Measurements from ENCODE around the gene TEKT2. TPM values are rescaled to one million over a fixed set of nuclear protein-coding genes. Genes with fewer than 3 reads are reported as not detected.

Gene TEKT2
- total RNA-seq, 2 experiments from 2014 or later, result not detected

GRCh38 chr1:36088577-36089392 is 4.9 kb downstream of the TEKT2 start, which contains the start of gene ADPRS:
TSS of gene ADPRS (plus strand) at chr1:36088892. CDS start at chr1:36088905, 13 bp downstream.
- Mint-ChIP-seq H3K36me3 (ENCODE audit: low read depth) (peaks cover 37% of the 10 kb centered on the region), H3K9me3 (ENCODE audit: insufficient read depth) (no peaks in the 10 kb centered on the region), H3K27ac (peak within 1 kb of the TSS; percentile 89), H3K4me1 (ENCODE audit: low read depth) (peaks cover 24% of the 10 kb centered on the region), H3K27me3 (ENCODE audit: low read depth) (peaks cover 8% of the 10 kb centered on the region), H3K4me3 (peak within 1 kb of the TSS; percentile 85)
- peak; percentile 93 for DNase-seq
- peak; percentile 89 for ATAC-seq
- ChIA-PET POLR2A (interaction anchor here (0.6 kb wide), 2 partner anchors 8 to 609 kb away, joined by 3 read pairs; no protein-coding TSS in a partner anchor), CTCF (interaction anchor here (2.0 kb wide), 1 partner anchor 46 kb away, joined by 7 read pairs; no protein-coding TSS in a partner anchor)

- peak; percentile 41 for DNase-seq
- Mint-ChIP-seq H3K36me3 (ENCODE audit: low read depth) (peaks cover 39% of the 10 kb centered on the region), H3K27me3 (ENCODE audit: low read depth) (peaks cover 4% of the 10 kb centered on the region), H3K4me1 (ENCODE audit: low read depth) (peaks cover 22% of the 10 kb centered on the region), H3K27ac (peak overlapping the region; percentile 89), H3K9me3 (ENCODE audit: insufficient read depth) (no peaks in the 10 kb centered on the region), H3K4me3 (peak overlapping the region; percentile 85)
- CTCF ChIA-PET, result interaction anchor here (2.0 kb wide), 1 partner anchor 45 kb away, joined by 7 read pairs; no protein-coding TSS in a partner anchor
- no peak for ATAC-seq
- POLR2A ChIA-PET, result interaction anchor here (0.6 kb wide), 2 partner anchors 8 to 610 kb away, joined by 3 read pairs; no protein-coding TSS in a partner anchor
Observed at GRCh38 chr1:36089393-36090121, 5.7 kb downstream of the TEKT2 start.

- ChIA-PET POLR2A (interaction anchor here (0.6 to 0.8 kb wide), 2 partner anchors 61 to 130 kb away, joined by 3 read pairs; no protein-coding TSS in a partner anchor), CTCF (interaction anchor here (0.6 kb wide), 1 partner anchor 44 kb away, joined by 3 read pairs; no protein-coding TSS in a partner anchor)
- Mint-ChIP-seq H3K9me3 (ENCODE audit: insufficient read depth) (no peaks in the 10 kb centered on the region), H3K27me3 (ENCODE audit: low read depth) (no peaks in the 10 kb centered on the region), H3K4me3 (no peak overlapping the region), H3K27ac (peak overlapping the region; percentile 15), H3K36me3 (ENCODE audit: low read depth) (peaks cover 39% of the 10 kb centered on the region), H3K4me1 (ENCODE audit: low read depth) (peaks cover 21% of the 10 kb centered on the region)
- ATAC-seq, result no peak
- no peak for DNase-seq
Observed at GRCh38 chr1:36091141-36091540, 7.2 kb downstream of the TEKT2 start.

GRCh38 chr1:36091698-36092097 is 7.8 kb downstream of the TEKT2 start:
- POLR2A ChIA-PET, result interaction anchor here (0.6 to 0.8 kb wide), 2 partner anchors 18 to 60 kb away, joined by 3 read pairs; no protein-coding TSS in a partner anchor
- Mint-ChIP-seq H3K27me3 (ENCODE audit: low read depth) (no peaks in the 10 kb centered on the region), H3K4me3 (no peak overlapping the region), H3K36me3 (ENCODE audit: low read depth) (peaks cover 39% of the 10 kb centered on the region), H3K4me1 (ENCODE audit: low read depth) (peaks cover 21% of the 10 kb centered on the region), H3K27ac (peak overlapping the region; percentile 15), H3K9me3 (ENCODE audit: insufficient read depth) (no peaks in the 10 kb centered on the region)
- DNase-seq (no peak), ATAC-seq (no peak)
- CTCF ChIA-PET, result interaction anchor here (1.5 to 21.8 kb wide), 2 partner anchors 42 to 58 kb away, joined by 4 to 349 read pairs; partner anchors contain the start of gene TRAPPC3

- no peak for ATAC-seq
- ChIA-PET POLR2A (interaction anchor here (0.6 to 0.8 kb wide), 2 partner anchors 18 to 60 kb away, joined by 3 read pairs; no protein-coding TSS in a partner anchor), CTCF (interaction anchor here (1.5 to 21.8 kb wide), 2 partner anchors 42 to 57 kb away, joined by 4 to 349 read pairs; partner anchors contain the start of gene TRAPPC3)
- peaks cover 21% of the 10 kb centered on the region for H3K4me1 Mint-ChIP-seq (ENCODE audit: low read depth)
- H3K4me3 Mint-ChIP-seq, result no peak overlapping the region
- DNase-seq, result no peak
- peak overlapping the region; percentile 34 for H3K27ac Mint-ChIP-seq
- no peaks in the 10 kb centered on the region for H3K9me3 Mint-ChIP-seq (ENCODE audit: insufficient read depth)
- peaks cover 39% of the 10 kb centered on the region for H3K36me3 Mint-ChIP-seq (ENCODE audit: low read depth)
- no peaks in the 10 kb centered on the region for H3K27me3 Mint-ChIP-seq (ENCODE audit: low read depth)
Observed at GRCh38 chr1:36092166-36092797, 8.4 kb downstream of the TEKT2 start.

- H3K27me3 Mint-ChIP-seq (ENCODE audit: low read depth), result no peaks in the 10 kb centered on the region
- H3K36me3 Mint-ChIP-seq (ENCODE audit: low read depth), result peaks cover 39% of the 10 kb centered on the region
- POLR2A ChIA-PET, result no interaction called here
- no peak overlapping the region for H3K27ac Mint-ChIP-seq
- peaks cover 21% of the 10 kb centered on the region for H3K4me1 Mint-ChIP-seq (ENCODE audit: low read depth)
- ATAC-seq (no peak), DNase-seq (no peak)
- no peak overlapping the region for H3K4me3 Mint-ChIP-seq
- H3K9me3 Mint-ChIP-seq (ENCODE audit: insufficient read depth), result no peaks in the 10 kb centered on the region
- CTCF ChIA-PET, result interaction anchor here (1.5 to 21.8 kb wide), 2 partner anchors 41 to 57 kb away, joined by 4 to 349 read pairs; partner anchors contain the start of gene TRAPPC3
Observed at GRCh38 chr1:36092798-36093185, 8.9 kb downstream of the TEKT2 start.

GRCh38 chr1:36093226-36093625 is 9.3 kb downstream of the TEKT2 start:
- no peak for ATAC-seq
- no peak for DNase-seq
- Mint-ChIP-seq H3K27me3 (ENCODE audit: low read depth) (no peaks in the 10 kb centered on the region), H3K27ac (no peak overlapping the region), H3K4me1 (ENCODE audit: low read depth) (peaks cover 19% of the 10 kb centered on the region), H3K4me3 (no peak overlapping the region), H3K36me3 (ENCODE audit: low read depth) (peaks cover 39% of the 10 kb centered on the region), H3K9me3 (ENCODE audit: insufficient read depth) (no peaks in the 10 kb centered on the region)
- POLR2A ChIA-PET, result no interaction called here
- CTCF ChIA-PET, result interaction anchor here (21.8 kb wide), 1 partner anchor 41 kb away, joined by 349 read pairs; no protein-coding TSS in a partner anchor

- ChIA-PET POLR2A (no interaction called here), CTCF (interaction anchor here (1.1 to 21.8 kb wide), 3 partner anchors 40 to 57 kb away, joined by 3 to 349 read pairs (median 3); no protein-coding TSS in a partner anchor)
- DNase-seq, result no peak
- ATAC-seq, result no peak
- no peaks in the 10 kb centered on the region for H3K27me3 Mint-ChIP-seq (ENCODE audit: low read depth)
- no peaks in the 10 kb centered on the region for H3K9me3 Mint-ChIP-seq (ENCODE audit: insufficient read depth)
- peaks cover 39% of the 10 kb centered on the region for H3K36me3 Mint-ChIP-seq (ENCODE audit: low read depth)
- no peak overlapping the region for H3K27ac Mint-ChIP-seq
- no peak overlapping the region for H3K4me3 Mint-ChIP-seq
- H3K4me1 Mint-ChIP-seq (ENCODE audit: low read depth), result peaks cover 16% of the 10 kb centered on the region
Observed at GRCh38 chr1:36093929-36094328, 10.0 kb downstream of the TEKT2 start.

GRCh38 chr1:36094621-36095061 is 10.7 kb downstream of the TEKT2 start:
- ChIA-PET CTCF (interaction anchor here (1.0 to 21.8 kb wide), 5 partner anchors 24 to 93 kb away, joined by 3 to 349 read pairs (median 3); no protein-coding TSS in a partner anchor), POLR2A (no interaction called here)
- no peaks in the 10 kb centered on the region for H3K9me3 Mint-ChIP-seq (ENCODE audit: insufficient read depth)
- H3K4me3 Mint-ChIP-seq, result no peak overlapping the region
- H3K36me3 Mint-ChIP-seq (ENCODE audit: low read depth), result peaks cover 34% of the 10 kb centered on the region
- no peak for DNase-seq
- H3K27ac Mint-ChIP-seq, result no peak overlapping the region
- ATAC-seq, result no peak
- H3K27me3 Mint-ChIP-seq (ENCODE audit: low read depth), result no peaks in the 10 kb centered on the region
- peaks cover 14% of the 10 kb centered on the region for H3K4me1 Mint-ChIP-seq (ENCODE audit: low read depth)

GRCh38 chr1:36095760-36096405 is 12.0 kb downstream of the TEKT2 start:
- Mint-ChIP-seq H3K4me3 (no peak overlapping the region), H3K27me3 (ENCODE audit: low read depth) (no peaks in the 10 kb centered on the region), H3K9me3 (ENCODE audit: insufficient read depth) (no peaks in the 10 kb centered on the region), H3K36me3 (ENCODE audit: low read depth) (peaks cover 27% of the 10 kb centered on the region), H3K27ac (no peak overlapping the region), H3K4me1 (ENCODE audit: low read depth) (peaks cover 15% of the 10 kb centered on the region)
- ChIA-PET POLR2A (no interaction called here), CTCF (interaction anchor here (1.0 to 21.8 kb wide), 4 partner anchors 23 to 189 kb away, joined by 3 to 349 read pairs (median 5); no protein-coding TSS in a partner anchor)
- no peak for DNase-seq
- ATAC-seq, result no peak
